IPS-18c (cell line): Measurements from ENCODE around the gene MYO18B.
"Not testable (repeated sequence)": the region's sequence is repeated elsewhere in the genome, so short reads cannot be mapped to it uniquely, and the experiment has no call there.

Experiments
- H3K4me3 ChIP-seq: 2 replicates; pipeline ENCODE4 v1.7.0; 2013; ENCODE audit warnings: low read depth, mild to moderate bottlenecking, low read length, moderate library complexity; ENCODE audit not compliant: insufficient read depth
- H3K9me3 ChIP-seq: one replicate; pipeline ENCODE4 v1.6.1; 2013; ENCODE audit warnings: mild to moderate bottlenecking, low read length, moderate library complexity; ENCODE audit not compliant: control insufficient read depth, insufficient read depth

The MYO18B gene

DNA sequence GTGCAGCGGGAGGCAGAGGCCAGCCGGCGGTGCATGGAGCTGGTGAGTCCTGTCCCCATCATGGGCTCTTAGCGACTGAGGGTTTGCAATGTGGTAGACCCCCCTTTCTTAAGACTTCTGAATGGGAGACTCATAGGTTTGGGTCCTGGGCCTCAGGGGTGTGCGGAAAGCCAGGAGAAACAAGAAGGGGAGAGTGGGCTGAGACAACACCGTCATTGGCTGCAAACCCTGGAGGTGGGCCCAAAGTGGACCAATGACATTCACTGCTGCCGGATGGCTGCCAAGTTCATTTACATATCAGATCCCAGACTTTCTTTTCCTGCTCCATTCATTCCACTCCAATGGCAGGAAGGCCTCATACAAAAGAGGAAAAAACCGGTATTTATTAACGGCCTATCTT is 213.3 kb downstream of the MYO18B start:
- no peak overlapping the region for H3K4me3 ChIP-seq
- H3K9me3 ChIP-seq, result peaks cover 3% of the 10 kb centered on the region

GRCh38 chr22:25956801-25957200 is 214.8 kb downstream of the MYO18B start:
- H3K9me3 ChIP-seq, result peaks cover 5% of the 10 kb centered on the region
- no peak overlapping the region for H3K4me3 ChIP-seq

DNA sequence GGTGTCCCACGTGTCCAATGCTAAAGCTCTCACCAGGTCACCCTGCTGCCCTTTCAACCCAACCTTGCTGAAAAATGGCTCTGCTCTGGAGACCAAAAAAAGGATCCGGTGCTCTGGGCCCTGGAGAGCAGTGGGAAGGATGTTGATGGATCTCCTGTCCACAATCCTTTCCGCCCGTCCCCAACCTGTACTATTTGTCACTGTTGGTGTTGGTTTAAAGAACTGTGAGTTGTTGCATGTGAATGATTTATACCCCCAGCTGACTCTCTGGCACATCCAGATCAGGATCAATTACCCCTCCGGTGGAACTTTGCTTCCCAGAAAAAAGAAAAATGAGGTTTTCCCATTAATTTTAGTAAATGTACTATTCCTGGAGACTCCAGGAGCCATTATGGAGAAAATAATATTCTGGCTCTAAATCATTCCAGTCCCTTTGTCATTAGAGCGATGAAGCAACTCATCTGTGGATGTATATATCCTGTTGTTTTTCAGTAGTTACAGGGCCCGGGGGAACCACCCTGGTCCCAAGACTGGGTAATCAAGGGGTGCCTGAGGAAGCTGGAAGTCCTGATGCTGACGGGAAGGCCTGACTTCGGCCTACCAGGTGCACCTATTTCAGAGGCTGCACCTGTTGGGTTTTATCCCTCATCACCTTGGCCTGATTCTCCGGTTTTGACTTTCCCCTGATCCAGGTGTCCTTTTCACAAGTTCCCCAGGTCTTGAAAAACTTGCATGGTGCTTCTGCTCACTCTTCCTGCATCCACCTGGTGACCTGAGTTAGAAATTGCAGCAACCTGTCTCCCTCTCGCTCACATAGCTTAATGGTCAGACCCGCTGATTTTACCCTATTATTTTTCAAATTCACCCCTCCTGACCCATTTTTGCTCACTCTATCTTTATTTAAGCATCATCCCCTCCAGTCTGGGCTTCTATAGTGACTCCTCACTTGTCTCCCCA is 218.1 kb downstream of the MYO18B start:
- no peak overlapping the region for H3K4me3 ChIP-seq
- peaks cover 3% of the 10 kb centered on the region for H3K9me3 ChIP-seq

- peaks cover 2% of the 10 kb centered on the region for H3K9me3 ChIP-seq
- H3K4me3 ChIP-seq, result no peak overlapping the region
Observed at GRCh38 chr22:25961699-25962098, 219.7 kb downstream of the MYO18B start.

DNA sequence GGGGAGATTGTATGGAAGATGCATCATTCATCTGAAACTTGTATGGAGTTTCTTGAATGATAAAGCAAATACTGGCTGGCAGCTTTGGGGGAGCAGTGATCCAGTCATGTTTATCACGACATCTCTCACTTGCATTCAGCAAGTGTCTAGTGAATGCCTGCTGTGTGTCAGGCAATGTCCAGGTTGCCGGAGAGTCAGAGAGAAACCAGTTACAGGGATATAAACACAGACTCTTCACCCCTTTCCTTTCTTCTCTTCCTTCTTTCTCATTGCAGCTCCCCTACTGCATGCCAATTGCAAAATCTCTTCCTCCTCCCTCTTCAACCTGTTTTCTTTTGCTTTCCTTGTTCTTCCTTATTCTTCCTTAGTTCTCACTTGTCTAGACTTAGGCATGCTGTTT is 220.7 kb downstream of the MYO18B start:
- Histone ChIP-seq H3K9me3 (peaks cover 2% of the 10 kb centered on the region), H3K4me3 (no peak overlapping the region)

GRCh38 chr22:25964961-25965730 is 223.2 kb downstream of the MYO18B start:
- Histone ChIP-seq H3K4me3 (no peak overlapping the region), H3K9me3 (peaks cover 2% of the 10 kb centered on the region)

GRCh38 chr22:25966448-25966913 is 224.5 kb downstream of the MYO18B start:
- Histone ChIP-seq H3K9me3 (no peaks in the 10 kb centered on the region), H3K4me3 (no peak overlapping the region)

DNA sequence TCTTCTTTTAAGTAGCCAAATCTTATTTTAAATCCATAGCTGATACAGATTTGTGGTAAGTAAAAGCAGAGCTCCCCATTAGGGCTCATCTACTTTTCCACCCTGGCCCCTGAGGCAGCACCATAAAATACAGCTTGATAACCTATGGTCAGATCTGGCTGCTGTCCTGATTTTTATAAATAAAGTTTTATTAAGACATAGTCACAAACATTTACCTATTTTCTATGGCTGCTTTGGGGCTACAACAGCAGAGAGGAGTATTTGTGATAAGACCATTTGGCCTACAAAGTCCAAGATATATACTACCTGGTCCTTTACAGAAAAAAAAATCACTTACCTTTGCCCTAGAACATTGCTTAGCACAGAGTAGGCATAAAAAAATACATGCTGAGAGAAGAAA is 227.3 kb downstream of the MYO18B start:
- no peak overlapping the region for H3K4me3 ChIP-seq
- no peaks in the 10 kb centered on the region for H3K9me3 ChIP-seq

- H3K4me3 ChIP-seq, result no peak overlapping the region
- H3K9me3 ChIP-seq, result no peaks in the 10 kb centered on the region
Observed at GRCh38 chr22:25969901-25970300, 227.9 kb downstream of the MYO18B start.

- peak overlapping the region; percentile 1; the same call in 1 of the 2 replicates for H3K4me3 ChIP-seq
- no peaks in the 10 kb centered on the region for H3K9me3 ChIP-seq
Observed at GRCh38 chr22:25970374-25970911, 228.5 kb downstream of the MYO18B start.

- Histone ChIP-seq H3K9me3 (no peaks in the 10 kb centered on the region), H3K4me3 (0 out of 2 replicates have a peak overlapping the region, but pooled peaks have one; percentile 1)
Observed at GRCh38 chr22:25970999-25971811, 229.2 kb downstream of the MYO18B start.

GRCh38 chr22:25972397-25972796 is 230.4 kb downstream of the MYO18B start:
- Histone ChIP-seq H3K4me3 (no peak overlapping the region), H3K9me3 (no peaks in the 10 kb centered on the region)

DNA sequence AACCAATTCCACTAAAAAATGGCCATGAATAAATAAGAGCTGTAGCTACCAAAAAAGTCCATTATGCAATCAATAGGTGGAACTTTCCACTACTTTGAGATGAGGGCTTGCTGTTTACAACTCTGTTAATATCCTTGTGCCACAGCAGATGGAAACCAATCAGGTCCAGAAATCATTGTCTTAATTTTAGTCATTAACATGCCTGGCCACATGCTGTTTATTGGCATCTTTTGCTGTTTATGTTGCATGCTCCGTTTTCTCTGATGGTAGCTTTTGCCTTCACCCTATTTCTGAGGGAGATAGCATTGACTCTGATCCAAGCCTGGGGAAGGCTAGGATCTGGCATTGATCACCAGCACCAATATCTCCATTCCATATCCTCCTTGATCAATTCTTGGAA is 234.4 kb downstream of the MYO18B start:
- Histone ChIP-seq H3K4me3 (no peak overlapping the region), H3K9me3 (no peaks in the 10 kb centered on the region)

DNA sequence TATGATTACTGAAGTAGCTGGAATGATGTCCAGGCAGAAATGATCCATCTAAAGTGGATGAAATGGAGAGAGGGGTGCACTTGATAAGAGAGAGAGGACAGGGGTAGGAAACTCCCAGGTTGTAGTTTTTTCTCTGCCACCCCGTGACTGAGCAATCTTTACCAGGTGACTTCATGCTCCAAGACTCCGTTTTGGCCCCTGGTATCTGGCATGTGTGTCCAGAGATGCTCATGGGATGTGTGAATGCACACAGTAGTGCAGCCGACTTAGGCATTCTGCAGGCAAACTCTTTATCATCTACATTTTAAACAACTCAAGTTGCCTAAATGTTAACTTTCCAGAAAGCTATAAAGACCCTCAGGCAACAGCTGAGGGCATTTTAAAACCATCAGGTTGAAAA is 238.0 kb downstream of the MYO18B start:
- peaks cover 3% of the 10 kb centered on the region for H3K9me3 ChIP-seq

DNA sequence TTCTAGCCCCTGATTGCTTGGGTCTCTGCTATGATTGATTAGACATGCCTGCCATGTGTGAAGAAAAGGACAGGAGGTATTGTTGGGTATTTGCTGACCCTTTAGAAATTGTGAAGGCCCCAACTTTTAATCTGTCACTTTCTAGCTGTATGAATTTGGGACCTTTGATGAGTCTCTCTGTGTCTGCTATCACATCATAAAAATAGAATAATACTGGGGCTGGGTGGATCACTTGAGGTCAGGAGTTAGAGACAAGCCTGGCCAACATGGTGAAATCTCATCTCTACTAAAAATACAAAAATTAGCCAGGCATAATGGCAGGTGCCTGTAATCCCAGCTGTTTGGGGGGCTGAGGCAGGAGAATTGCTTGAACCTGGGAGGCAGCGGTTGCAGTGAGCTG is 242.9 kb downstream of the MYO18B start:
- not testable (repeated sequence) for H3K4me3 ChIP-seq, H3K9me3 ChIP-seq

More for the DNA sequence above, 238.0 kb downstream of the MYO18B start:
- no peak overlapping the region for H3K4me3 ChIP-seq

DNA sequence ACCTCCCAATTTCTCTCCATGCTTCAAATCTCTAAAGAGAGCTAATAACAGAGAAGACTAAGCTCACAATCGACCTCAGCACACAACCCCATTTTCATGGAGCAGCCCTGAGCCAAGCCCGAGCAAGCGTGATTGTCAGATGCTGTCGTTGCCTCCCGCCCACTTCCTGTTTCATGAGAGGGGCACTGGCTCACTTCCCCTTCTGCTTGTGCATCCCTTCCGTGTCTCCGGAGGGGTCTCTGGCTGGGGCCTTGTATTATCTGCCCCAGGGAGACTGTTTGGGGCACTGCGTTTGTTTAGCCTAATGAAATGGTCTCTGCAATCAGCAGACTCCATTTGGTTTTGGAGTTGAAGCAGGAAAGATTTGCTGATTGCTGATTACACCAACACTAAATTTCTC is 246.0 kb downstream of the MYO18B start:
- Histone ChIP-seq H3K9me3 (no peaks in the 10 kb centered on the region), H3K4me3 (no peak overlapping the region)

GRCh38 chr22:25990940-25991339 is 249.0 kb downstream of the MYO18B start:
- no peak overlapping the region for H3K4me3 ChIP-seq
- no peaks in the 10 kb centered on the region for H3K9me3 ChIP-seq
